HUDEP-2 (cell line): ENCODE measurements around the gene KLF16.

Experiments
- DNase-seq, 76 experiments: peaks; one replicate each; lab custom pipeline; 2025; ENCODE audit not compliant: unreplicated experiment in 76 of 76; lab: John Stamatoyannopoulos, UW

Gene KLF16

DNA sequence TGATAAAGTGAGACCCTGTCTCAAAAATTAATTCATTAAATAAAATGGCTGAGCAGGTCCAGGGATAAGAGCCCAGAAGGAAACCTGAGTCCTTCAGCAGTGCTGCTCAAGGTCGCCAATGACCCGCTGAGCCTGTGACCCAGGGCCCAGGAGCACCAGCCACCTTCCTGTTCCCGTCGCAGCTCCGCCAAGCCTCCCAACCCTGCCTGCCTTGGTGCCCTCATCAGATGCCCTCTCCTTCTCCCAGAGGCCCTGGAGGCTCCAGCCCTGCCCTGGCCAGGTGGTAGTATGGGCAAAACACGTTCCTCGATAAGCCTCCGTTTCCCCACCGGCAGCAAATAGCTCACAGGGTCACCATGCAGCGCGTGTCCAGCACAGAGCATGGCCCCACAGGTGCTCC, 17.7 kb downstream of the KLF16 start:
- no peak for DNase-seq

DNA sequence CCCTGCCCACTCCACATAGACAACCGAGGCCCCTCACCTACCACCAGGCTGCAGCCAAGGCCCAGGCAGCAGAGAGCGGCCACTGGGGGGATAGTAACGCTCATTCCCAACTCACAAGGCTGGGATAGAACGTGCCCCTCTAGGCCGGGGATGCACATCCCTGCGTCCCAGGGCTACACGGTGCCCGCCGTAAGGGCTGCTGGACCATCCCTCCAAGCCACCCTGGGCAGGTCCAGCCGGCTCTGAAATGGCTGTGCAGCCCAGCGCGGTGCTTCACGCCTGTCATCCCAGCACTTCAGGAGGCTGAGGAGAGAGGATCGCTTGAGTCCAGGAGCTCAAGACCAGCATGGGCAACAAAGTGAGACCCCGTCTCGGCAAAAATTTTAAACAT, 18.3 kb downstream of the KLF16 start:
- no peak for DNase-seq

DNA sequence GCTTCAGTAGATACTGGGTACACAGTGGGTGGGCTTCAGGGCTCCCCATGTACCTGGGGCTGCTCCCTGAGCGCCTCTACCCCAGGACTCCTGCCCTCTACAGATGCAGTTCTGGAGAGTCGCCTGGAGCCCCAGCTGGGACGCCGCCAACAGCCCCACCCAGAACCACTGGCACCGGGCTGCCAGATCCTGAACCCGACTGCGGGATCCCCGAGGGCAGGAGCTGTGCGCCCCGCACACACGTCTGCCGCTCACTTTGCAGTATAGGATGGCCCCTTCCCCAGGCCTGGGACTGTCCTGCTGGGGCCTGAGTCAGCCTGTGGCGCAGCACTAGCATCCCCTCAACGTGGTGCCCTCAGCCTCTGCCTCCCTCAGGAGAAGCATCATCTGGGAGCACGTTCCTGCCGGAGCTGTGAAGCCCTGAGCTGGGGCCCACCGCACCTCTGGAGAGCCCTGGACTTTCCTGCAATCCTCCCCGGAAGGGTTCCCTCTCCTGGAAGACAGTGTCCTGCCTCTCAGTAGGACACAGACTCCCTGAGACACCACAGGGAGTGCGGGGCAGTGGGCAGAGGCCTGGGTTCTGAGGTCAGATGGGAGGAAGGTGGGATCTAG, 18.8 kb downstream of the KLF16 start:
- peak in 63 of 76 experiments; percentile 29 to 84 (median 72) for DNase-seq

DNA sequence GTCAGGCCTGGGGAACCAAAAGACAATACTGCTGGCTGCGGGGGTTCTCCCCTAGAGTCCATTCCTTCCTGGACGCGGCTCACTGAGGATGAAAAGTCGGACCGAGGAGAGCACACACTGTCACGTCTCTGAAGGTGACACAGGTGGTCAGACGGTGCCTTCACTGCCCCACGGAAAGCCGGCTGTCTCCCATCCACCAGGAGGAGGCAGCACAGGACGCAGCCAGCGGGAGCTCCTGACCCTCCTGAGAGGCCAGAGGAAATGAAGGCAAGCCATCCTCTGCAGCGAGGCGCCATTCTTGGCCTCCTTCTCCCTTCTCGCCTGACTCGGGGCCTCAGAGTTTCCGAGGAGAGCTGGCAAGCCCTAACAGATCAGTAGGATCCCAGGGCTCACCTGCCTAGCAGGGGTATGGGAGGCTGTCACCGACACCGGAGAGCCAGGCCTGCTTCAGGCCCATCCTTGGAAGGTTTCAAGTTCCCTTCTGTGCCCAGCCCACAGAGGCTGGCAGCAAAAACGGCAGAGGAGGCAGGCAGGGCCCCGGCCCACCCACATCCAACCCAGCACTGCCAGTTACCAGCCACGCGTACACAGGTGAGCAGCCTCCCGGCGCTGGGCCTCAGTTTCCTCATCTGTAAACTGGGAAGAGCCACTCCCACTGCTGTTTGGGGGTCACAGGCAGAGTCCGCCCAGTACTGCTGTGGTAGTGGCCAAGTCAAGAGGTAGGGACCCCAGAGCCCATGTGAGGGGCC, 19.6 kb downstream of the KLF16 start:
- peak in 1 of 76 experiments; percentile 33 for DNase-seq

DNA sequence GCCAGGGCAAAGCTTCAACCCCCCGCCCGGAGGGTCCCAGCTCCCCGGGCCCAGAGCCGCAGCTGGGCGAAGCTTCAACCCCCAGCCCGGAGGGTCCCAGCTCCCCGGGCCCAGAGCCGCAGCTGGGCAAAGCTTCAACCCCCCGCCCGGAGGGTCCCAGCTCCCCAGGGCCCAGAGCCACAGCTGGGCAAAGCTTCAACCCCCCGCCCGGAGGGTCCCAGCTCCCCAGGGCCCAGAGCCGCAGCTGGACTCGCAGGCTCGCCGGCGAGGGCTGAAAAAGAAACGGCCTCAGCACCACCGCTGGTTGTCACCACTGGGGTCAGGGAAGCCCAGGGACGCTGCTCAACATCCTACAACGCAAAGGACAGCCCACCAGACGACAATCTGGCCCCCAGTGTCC, 20.3 kb downstream of the KLF16 start:
- no peak for DNase-seq

DNA sequence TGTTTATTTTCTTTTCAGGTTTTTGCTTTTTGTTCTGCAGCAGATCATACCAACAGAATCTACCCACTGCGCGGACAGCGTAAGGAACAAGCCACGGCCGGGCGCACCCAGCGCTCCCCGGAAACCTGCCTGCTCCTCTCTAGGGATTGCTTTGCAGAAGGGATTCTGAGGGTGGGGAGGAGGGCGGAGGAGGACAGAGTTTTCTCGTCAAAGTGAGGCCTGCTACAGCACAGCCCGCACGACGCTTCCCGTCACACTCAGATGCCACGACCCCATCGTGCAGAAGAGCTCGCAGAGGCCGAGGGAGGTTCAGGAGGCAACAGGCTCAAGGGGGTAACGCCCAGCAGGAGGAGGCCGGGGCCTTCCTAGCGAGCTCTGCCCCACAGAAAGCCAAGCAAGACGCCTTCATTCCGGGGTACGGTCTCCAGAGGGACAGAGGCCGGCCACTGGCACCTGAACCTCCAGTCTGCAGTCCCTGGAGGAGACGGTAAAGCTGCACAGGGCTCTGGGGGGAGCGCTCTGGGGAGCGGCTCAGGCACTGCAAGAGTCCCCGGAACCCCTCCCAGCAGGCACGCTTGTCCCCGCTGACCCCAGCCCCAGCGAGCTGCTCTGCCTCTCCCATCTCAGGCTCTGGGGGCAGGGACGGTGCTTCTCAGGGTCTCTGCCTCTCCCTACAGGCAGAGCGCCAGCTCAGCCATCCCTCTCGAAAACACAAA, 22.0 kb downstream of the KLF16 start:
- DNase-seq, result no peak

DNA sequence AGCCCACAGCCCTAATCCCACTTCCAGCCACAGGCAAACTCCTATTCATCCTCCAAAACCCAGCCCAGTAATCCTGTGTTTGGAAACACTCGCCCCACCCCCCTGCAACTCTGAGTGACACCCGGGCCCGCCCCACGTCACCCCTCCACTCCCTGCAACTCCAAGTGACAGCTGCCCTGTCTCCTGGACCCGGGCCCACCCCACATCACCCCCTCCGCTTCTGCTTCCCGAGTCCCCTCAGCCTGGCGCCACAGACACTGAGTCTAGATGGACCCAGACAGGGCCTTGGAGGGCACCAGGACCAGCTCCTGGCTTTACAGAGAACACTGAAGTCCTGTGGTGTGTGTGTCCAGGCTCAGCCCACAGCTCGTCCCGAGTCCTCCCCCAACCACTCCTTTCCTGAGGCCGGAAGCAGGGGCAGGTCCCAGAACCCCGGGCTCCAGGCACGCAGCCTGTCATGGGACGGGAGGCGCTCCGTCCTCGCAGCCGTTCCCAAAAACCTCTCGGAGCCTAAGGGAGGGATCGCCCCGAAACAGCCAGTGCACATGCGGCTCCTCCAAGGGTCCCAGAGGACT, 22.8 kb downstream of the KLF16 start:
- peak in 6 of 76 experiments; percentile 17 to 52 (median 40) for DNase-seq

DNA sequence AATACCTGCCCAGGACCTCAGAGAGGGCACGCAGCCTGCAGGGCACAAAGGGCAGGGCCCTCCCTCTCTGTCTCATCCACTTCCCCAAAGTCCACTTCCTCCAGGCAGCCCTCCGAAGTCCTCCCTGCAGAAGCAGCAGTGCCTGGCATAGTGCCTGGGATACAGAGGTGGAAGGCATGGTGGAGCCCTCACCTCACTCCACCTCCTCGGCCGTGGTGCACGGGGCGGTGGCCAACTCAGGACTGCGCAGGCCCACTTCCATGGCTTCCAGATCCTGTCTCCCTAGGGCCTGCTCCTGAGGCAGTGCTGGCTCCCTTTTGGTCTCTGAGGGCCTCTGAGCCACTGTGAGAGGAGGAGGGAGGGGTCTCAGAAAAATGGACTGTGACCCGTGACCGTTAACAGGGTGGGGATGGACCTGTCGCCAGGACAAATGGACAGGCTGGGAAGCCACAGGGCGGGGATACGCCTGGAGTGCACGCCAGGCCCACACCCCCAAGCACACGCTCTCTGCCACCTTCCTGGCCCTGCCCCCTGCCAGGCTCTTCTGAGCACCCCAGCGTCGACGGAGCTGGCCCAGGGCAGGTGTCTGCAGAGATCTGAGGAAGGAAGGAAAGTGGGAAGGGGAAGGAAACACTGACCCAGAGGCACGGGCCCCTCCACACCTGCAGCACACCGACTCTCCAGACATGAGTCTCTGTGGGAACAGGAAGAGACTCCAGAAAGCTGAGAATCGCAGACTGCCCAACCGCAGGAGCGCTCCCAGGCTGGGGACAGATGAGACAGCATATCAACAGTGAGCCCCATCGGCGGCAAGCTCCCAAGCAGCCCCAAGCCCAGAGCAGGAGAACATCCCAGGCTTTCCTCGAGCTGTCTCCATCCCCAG, 23.5 kb downstream of the KLF16 start:
- DNase-seq, result peak in 43 of 76 experiments; percentile 23 to 71 (median 46)

DNA sequence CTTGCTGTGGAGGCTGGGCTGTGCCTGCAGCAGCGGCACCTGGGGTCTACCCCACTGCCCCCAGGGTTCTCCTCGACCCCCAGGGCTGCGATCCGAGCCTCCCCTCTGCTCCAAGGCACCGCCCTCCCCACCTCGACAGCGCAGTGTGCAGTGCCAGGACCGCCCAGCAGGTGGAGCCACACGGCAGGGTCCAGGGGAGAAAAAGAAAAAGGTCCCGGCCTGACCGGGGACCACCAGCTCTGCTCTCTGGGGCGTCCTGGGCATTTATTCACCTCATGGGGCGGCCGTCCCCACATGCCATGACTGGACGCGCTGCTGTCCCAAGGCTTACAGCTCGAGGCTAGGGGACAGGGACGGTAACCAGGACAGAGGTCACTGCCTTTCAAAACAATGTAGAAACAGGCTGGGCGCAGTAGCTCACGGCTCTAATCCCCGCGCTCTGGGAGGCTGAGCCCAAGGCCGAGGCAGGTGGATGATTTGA, 25.7 kb downstream of the KLF16 start:
- peak in 60 of 76 experiments; percentile 19 to 96 (median 69) for DNase-seq

DNA sequence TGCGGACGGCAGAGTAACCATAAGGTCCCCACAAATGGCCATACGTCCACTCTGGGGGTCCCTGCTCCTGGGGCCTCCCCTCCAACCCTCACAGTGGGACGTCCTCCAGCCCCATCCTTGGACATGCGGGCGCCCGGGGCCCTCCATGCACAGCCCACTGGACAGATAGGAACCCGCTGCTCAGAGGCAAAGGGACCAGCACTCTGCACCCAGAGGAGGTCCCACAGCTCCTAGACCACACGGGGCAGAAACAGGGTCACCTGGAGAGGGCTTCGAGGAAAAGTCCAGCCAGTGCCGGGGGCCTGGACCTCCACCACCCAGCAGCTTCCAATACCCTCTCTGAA, 26.2 kb downstream of the KLF16 start:
- peak in 2 of 76 experiments; percentile 55 to 75 for DNase-seq

DNA sequence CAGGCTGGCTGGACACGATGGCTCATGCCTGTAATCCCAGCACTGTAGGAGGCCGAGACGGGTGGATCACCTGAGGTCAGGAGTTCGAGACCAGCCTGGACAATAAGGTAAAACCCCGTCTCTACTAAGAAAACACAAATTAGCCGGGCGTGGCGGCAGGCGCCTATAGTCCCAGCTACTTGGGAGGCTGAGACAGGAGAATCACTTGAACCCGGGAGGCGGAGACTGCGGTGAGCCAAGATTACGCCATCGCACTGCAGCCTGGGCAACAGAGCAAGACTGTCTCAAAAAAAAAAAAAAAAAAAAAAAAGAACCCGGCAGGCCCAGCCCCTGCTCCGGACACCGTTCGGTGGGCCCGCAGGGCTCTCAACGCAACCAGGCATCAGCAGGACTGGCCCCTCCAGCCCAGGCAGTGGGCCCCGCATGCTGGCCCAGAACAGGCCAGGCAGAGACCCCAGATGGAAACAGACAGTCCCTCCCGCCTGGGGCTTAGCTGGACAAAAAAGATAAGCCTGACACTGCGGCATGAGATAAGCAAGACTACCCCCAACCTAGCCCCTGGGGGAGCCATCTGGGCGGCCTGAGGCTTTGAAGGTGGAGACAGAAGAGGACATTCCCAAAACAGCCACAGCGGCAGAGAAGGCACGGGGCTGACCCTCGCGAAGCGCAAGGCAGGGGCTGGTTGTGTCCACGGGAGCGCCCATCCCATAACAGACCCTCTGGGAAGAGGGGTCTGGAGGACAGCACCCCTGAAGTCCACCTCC, 26.7 kb downstream of the KLF16 start:
- peak in 71 of 76 experiments; percentile 41 to 96 (median 86) for DNase-seq

DNA sequence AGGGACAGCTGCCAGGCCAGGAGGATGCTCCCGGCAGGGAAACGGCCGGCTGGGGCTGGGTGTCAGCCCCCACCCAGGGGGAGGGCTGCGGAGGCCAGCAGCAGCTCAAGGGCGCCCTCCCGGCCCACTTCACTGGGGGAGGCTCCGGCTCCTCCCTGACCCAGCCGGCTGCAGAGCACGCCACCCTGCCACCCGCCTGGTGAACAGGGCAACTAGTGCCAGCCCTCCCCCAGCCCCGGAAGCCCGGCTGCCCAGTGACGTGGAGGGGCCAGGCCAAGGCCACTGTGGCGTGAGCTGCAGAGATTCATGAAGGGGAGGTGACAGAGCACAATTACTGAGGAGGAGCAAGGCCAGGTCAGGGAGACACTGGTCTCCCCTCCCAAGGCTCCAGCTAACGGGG, 29.8 kb downstream of the KLF16 start:
- DNase-seq, result peak in 23 of 76 experiments; percentile 24 to 78 (median 53)

DNA sequence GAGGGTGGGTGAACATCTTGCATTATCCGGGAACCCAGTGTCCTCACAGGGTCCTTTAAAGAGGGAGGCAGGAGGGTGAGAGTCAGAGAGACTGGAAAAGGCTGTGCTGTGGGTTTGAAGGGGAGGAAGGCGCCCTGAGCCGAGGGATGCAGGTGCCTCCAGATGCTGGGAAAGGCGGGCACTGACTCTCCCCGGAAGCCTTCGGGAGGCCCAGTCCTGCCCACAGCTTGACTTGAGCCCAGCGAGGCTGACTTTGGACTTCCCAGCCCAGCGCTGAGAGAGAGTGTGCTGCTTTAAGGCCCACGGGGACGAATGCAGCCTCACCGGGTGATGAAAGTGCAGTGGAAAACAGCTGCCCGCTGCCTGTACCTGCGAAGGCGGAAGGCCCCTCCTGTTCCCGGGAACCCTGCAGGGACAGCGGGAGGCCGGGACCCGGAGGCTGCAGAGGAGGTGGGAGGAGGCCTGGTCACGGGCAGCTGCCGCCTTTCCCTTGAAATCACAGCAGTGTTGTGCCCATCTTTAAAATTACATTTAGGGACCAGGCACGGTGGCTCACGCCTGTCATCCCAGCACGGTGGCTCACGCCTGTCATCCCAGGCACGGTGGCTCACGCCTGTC, 31.2 kb downstream of the KLF16 start:
- no peak for DNase-seq

DNA sequence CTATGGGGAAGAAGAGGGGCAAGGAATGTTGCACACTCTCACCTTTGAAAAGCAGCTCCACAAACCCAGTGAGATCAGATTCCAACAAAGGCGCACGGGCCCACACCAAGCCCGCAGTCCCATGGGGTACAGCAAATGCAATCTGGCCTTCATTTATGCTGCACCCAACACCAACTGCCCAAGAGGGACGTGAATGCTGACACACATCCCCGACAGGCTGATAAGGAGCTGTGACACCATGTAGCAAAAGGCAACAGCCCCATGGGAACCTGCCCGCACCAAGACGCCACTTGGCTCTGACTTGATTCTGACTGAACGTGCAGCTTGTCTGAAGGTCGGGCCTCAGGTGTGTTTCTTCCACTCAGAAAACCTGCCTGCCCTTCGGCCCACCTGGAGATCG, 32.4 kb downstream of the KLF16 start:
- DNase-seq, result no peak

DNA sequence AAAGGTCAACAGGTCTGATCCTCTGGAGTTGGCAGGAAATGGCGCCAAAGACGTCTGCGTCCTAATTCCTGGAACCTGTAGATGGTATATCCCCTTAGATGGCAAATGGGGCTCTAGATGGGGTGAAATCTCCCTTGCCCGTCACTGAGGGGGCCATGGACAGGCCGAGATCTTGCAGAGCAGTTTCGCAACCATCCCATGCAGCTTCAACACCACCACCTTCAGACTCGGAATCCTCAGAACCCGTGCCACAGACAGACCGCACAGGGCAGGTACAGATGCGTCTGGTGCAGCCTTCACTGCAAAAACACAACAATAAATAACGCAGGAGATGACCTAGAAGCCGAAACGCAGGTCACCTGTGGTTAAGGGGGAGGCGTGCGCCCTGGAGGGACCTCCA, 32.8 kb downstream of the KLF16 start:
- DNase-seq, result no peak

DNA sequence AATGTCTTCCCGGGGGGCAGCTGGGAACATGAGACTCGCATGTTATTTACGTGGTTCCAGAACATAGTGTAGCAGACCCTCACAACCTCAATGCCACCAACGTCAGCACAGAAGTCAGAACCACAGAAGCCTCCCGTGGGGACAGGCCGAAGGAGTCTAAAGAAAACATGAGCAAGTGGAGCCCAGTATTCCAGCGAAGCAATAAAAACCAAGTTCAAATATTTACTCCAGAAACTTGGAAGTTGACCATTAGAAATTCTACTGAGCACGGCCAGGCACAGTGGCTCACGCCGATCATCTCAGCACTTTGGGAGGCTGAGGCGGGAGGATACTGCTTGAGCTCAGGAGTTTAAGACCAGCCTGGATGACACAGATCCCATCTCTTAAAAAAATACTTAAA, 33.4 kb downstream of the KLF16 start:
- DNase-seq, result no peak

DNA sequence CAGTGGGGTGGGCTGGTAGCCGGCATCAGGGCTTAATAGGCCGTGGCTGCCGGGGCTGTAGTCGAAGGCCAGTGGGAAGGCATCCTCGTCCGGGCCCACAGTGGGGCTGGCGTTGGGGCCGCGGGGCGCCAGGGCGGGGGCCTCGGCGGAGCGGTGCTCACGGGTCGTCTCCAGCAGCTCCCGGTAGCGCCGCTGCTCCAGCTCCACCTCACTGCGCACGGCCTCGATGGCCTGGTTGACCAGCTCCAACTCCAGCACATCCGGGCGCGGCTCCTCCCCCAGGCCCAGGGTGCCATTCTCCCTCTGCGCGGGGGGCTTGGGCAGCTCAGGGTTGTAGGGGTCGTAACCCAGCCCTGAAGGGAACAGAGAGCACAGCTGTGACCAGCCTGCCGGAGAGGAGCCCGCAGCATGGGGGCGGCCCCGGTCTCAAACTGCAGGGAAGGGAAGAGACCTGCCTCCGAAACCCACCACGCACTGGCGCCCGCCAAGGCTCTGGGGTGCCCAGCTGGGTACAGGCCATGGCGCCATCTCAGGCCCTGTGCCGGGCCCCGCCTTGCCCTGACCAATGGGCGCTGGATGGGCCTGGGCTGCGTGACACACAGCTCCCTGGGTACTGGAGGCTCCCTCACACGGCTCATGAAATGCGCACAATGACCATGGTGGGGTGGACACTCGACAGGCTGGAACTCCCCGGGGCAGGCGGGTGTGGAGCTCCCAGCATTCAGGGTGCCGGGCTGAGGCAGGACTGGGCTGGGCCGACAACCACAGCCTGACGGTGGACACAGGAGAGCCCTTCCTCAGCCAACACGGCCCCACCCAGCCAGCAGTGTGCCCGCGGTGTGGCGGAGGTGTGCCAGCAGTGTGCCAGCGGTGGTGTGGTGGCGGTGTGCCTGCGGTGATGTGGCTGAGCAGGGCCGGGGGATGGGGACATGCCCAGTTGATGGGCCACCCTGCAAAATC, 34.8 kb downstream of the KLF16 start:
- DNase-seq, result peak in 13 of 76 experiments; percentile 12 to 37 (median 29)
